HG03460 (cell line): ENCODE results near the gene ICAM4.
"Not testable (repeated sequence)": the region's sequence is repeated elsewhere in the genome, so short reads cannot be mapped to it uniquely, and the experiment has no call there.

Source experiments
- ATAC-seq: cut with Tn5 transposase; IDR thresholded peaks from one replicate; pipeline ENCODE4 v1.9.1; 2021; ENCODE audit not compliant: unreplicated experiment

ICAM4 gene

GRCh38 chr19:10268071-10268470 is 18.7 kb upstream of the ICAM4 start:
- ATAC-seq, result no peak

- peak; percentile 22 for ATAC-seq
Measured at GRCh38 chr19:10269333-10270179, 17.2 kb upstream of the ICAM4 start.

- peak; percentile 38 for ATAC-seq
Measured at GRCh38 chr19:10270180-10270615, 16.6 kb upstream of the ICAM4 start.

- ATAC-seq, result peak; percentile 43
Measured at GRCh38 chr19:10270616-10271394, 15.9 kb upstream of the ICAM4 start, which contains the start of gene ICAM1. ICAM1 (plus strand) TSS chr19:10271120; CDS start chr19:10271160, 40 bp downstream.

- ATAC-seq, result peak; percentile 13
Measured at GRCh38 chr19:10271543-10272086, 15.1 kb upstream of the ICAM4 start.

- ATAC-seq, result no peak
Measured at GRCh38 chr19:10274589-10274988, 12.2 kb upstream of the ICAM4 start.

GRCh38 chr19:10277795-10278589 is 8.8 kb upstream of the ICAM4 start:
- no peak for ATAC-seq

GRCh38 chr19:10278935-10279334 is 7.8 kb upstream of the ICAM4 start:
- no peak for ATAC-seq

GRCh38 chr19:10279737-10280442 is 6.9 kb upstream of the ICAM4 start:
- no peak for ATAC-seq

- ATAC-seq, result not testable (repeated sequence)
Measured at GRCh38 chr19:10282043-10282442, 4.7 kb upstream of the ICAM4 start.

- ATAC-seq, result no peak
Measured at GRCh38 chr19:10283301-10284064, 3.3 kb upstream of the ICAM4 start.

GRCh38 chr19:10284065-10284959 is 2.4 kb upstream of the ICAM4 start:
- ATAC-seq, result no peak

- no peak for ATAC-seq
Measured at GRCh38 chr19:10284960-10285278, 1.8 kb upstream of the ICAM4 start.

- ATAC-seq, result no peak
Measured at GRCh38 chr19:10285393-10285792, 1.4 kb upstream of the ICAM4 start.

GRCh38 chr19:10288662-10289166 is 2.0 kb downstream of the ICAM4 start:
- no peak for ATAC-seq

- no peak for ATAC-seq
Measured at GRCh38 chr19:10289167-10289835, 2.5 kb downstream of the ICAM4 start.

GRCh38 chr19:10289836-10290356 is 3.1 kb downstream of the ICAM4 start, which contains the start of gene ICAM5:
ICAM5 (plus strand) TSS chr19:10289952; CDS start chr19:10290044, 92 bp downstream.
- no peak for ATAC-seq
